WTC11 (cell line): ENCODE data around the gene MORN5. TPM values are rescaled to one million over a fixed set of nuclear protein-coding genes. Genes with fewer than 3 reads are reported as not detected.

Experiments used
- ATAC-seq: fragments of 200-7000 bp; cut with Tn5 transposase; 2 replicates; pipeline ENCODE4 v1.10.0; 2021; ENCODE audit warnings: mild to moderate bottlenecking, moderate library complexity
- CTCF ChIA-PET: fragments of 300-600 bp; sonication (Branson Sonifier 250); formaldehyde crosslinking; loops from one replicate; lab custom pipeline; 2021; ENCODE audit warnings: antibody characterized with exemption; lab: Charles Lee
- POLR2A ChIA-PET: fragments of 350-600 bp; sonication (Branson Sonifier 250); formaldehyde crosslinking; loops from one replicate; lab custom pipeline; 2021; ENCODE audit warnings: antibody characterized with exemption; lab: Charles Lee
- DNase-seq: peaks from one replicate; pipeline ENCODE4 v3.0.0; 2021; ENCODE audit warnings: low spot score
- H3K27ac Mint-ChIP-seq: 2 replicates; pipeline ENCODE4 v1.8.0; 2021; ENCODE audit warnings: mixed read lengths
- H3K27me3 Mint-ChIP-seq: 2 replicates; pipeline ENCODE4 v1.8.0; 2021; ENCODE audit warnings: low read depth, mild to moderate bottlenecking, moderate library complexity, mixed read lengths
- H3K36me3 Mint-ChIP-seq: 2 replicates; pipeline ENCODE4 v1.8.0; 2021; ENCODE audit warnings: mixed read lengths
- H3K4me1 Mint-ChIP-seq: 2 replicates; pipeline ENCODE4 v1.8.0; 2022; ENCODE audit warnings: mixed read lengths
- H3K4me3 Mint-ChIP-seq: 2 replicates; pipeline ENCODE4 v1.8.0; 2021; ENCODE audit warnings: mild to moderate bottlenecking, moderate library complexity, mixed read lengths
- H3K9me3 Mint-ChIP-seq: 2 replicates; pipeline ENCODE4 v1.8.0; 2021; ENCODE audit warnings: mixed read lengths
- ATF1 ChIP-seq: sonication (generic); formaldehyde crosslinking; IDR thresholded peaks from 2 replicates; pipeline ENCODE4 v1.8.1; 2023; ENCODE audit warnings: mild to moderate bottlenecking, moderate library complexity, missing genetic modification reagents
- ATF2 ChIP-seq: sonication (generic); formaldehyde crosslinking; IDR thresholded peaks from 2 replicates; pipeline ENCODE4 v1.8.1; 2022; ENCODE audit warnings: low read depth, missing genetic modification reagents, borderline replicate concordance
- CREM ChIP-seq: sonication (generic); formaldehyde crosslinking; IDR thresholded peaks from 2 replicates; pipeline ENCODE4 v1.8.1; 2022; ENCODE audit warnings: mild to moderate bottlenecking, missing genetic modification reagents, moderate library complexity
- E2F4 ChIP-seq: sonication (generic); formaldehyde crosslinking; IDR thresholded peaks from 2 replicates; pipeline ENCODE4 v1.8.1; 2022; ENCODE audit warnings: low read depth, mild to moderate bottlenecking, moderate library complexity, missing genetic modification reagents, borderline replicate concordance
- FOXK1 ChIP-seq: sonication (generic); formaldehyde crosslinking; IDR thresholded peaks from 2 replicates; pipeline ENCODE4 v1.8.0; 2022; ENCODE audit warnings: mild to moderate bottlenecking, moderate library complexity, missing genetic modification reagents
- FOXP1 ChIP-seq: sonication (generic); formaldehyde crosslinking; IDR thresholded peaks from 2 replicates; pipeline ENCODE4 v1.8.0; 2022; ENCODE audit warnings: missing genetic modification reagents, mild to moderate bottlenecking, moderate library complexity, borderline replicate concordance
- GRHL2 ChIP-seq: fragments of 250-450 bp; sonication (Bioruptor Pico); IDR thresholded peaks from 2 replicates; pipeline ENCODE4 v1.8.0; 2022; ENCODE audit warnings: mild to moderate bottlenecking, moderate library complexity; ENCODE audit not compliant: insufficient replicate concordance, severe bottlenecking
- JUN ChIP-seq: sonication (generic); formaldehyde crosslinking; IDR thresholded peaks from 2 replicates; pipeline ENCODE4 v1.8.0; 2023; ENCODE audit warnings: mild to moderate bottlenecking, missing genetic modification reagents
- NFE2L1 ChIP-seq: sonication (generic); formaldehyde crosslinking; IDR thresholded peaks from 2 replicates; pipeline ENCODE4 v1.8.1; 2023; ENCODE audit warnings: missing genetic modification reagents
- NFYB ChIP-seq: sonication (generic); formaldehyde crosslinking; conservative IDR thresholded peaks from 2 replicates; pipeline ENCODE4 v1.8.0; 2022; ENCODE audit warnings: low read depth, missing genetic modification reagents
- NR3C1 ChIP-seq: sonication (generic); formaldehyde crosslinking; conservative IDR thresholded peaks from 2 replicates; pipeline ENCODE4 v1.8.1; 2023; ENCODE audit warnings: low read depth, mild to moderate bottlenecking, missing genetic modification reagents
- OVOL2 ChIP-seq: fragments of 250-450 bp; sonication (Bioruptor Pico); IDR thresholded peaks from 2 replicates; pipeline ENCODE4 v1.9.0; 2021; ENCODE audit warnings: mild to moderate bottlenecking, borderline replicate concordance
- RORB ChIP-seq: fragments of 250-450 bp; sonication (Bioruptor Pico); IDR thresholded peaks from 2 replicates; pipeline ENCODE4 v1.9.0; 2021; ENCODE audit warnings: mild to moderate bottlenecking
- STAT6 ChIP-seq: sonication (generic); formaldehyde crosslinking; conservative IDR thresholded peaks from 2 replicates; pipeline ENCODE4 v1.8.1; 2023; ENCODE audit warnings: mild to moderate bottlenecking, low read depth, missing genetic modification reagents, moderate library complexity
- TEAD4 ChIP-seq: sonication (generic); formaldehyde crosslinking; IDR thresholded peaks from 2 replicates; pipeline ENCODE4 v1.8.0; 2022; ENCODE audit warnings: mild to moderate bottlenecking, missing genetic modification reagents
- ZBTB43 ChIP-seq: sonication (generic); formaldehyde crosslinking; IDR thresholded peaks from 2 replicates; pipeline ENCODE4 v1.8.1; 2023; ENCODE audit warnings: mild to moderate bottlenecking, missing genetic modification reagents
- total RNA-seq: library from RNA; stranded (reverse); gene quantifications from 3 replicates; pipeline ENCODE4 v1.2.3, GENCODE V29; 2021
- TF ChIP-seq, protein P1 (sequence below): sonication (generic); formaldehyde crosslinking; IDR thresholded peaks from 2 replicates; pipeline ENCODE4 v1.8.1; 2023; ENCODE audit warnings: mild to moderate bottlenecking, missing genetic modification reagents, moderate library complexity
- TF ChIP-seq, protein P2 (sequence below): sonication (generic); formaldehyde crosslinking; IDR thresholded peaks from 2 replicates; pipeline ENCODE4 v1.8.0; 2022; ENCODE audit warnings: mild to moderate bottlenecking, missing genetic modification reagents
- TF ChIP-seq, protein P3 (sequence below): sonication (generic); formaldehyde crosslinking; IDR thresholded peaks from 2 replicates; pipeline ENCODE4 v1.8.0; 2022; ENCODE audit warnings: mild to moderate bottlenecking, missing genetic modification reagents
- TF ChIP-seq, protein P4 (sequence below): sonication (generic); formaldehyde crosslinking; IDR thresholded peaks from 2 replicates; pipeline ENCODE4 v1.8.0; 2022; ENCODE audit warnings: mild to moderate bottlenecking, missing genetic modification reagents
- TF ChIP-seq, protein P5 (sequence below): sonication (generic); formaldehyde crosslinking; IDR thresholded peaks from 2 replicates; pipeline ENCODE4 v1.8.1; 2022; ENCODE audit warnings: mild to moderate bottlenecking, moderate library complexity, missing genetic modification reagents
- TF ChIP-seq, protein P6 (sequence below): sonication (generic); formaldehyde crosslinking; IDR thresholded peaks from 2 replicates; pipeline ENCODE4 v1.8.1; 2023; ENCODE audit warnings: mild to moderate bottlenecking, missing genetic modification reagents

Gene MORN5
- total RNA-seq, 1 experiment from 2014 or later: not detected

- no peak for DNase-seq
- ATAC-seq: no peak
- TF ChIP-seq, protein P1, sequence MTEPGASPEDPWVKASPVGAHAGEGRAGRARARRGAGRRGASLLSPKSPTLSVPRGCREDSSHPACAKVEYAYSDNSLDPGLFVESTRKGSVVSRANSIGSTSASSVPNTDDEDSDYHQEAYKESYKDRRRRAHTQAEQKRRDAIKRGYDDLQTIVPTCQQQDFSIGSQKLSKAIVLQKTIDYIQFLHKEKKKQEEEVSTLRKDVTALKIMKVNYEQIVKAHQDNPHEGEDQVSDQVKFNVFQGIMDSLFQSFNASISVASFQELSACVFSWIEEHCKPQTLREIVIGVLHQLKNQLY: no peak
- TF ChIP-seq STAT6 (CRISPR knock-in tag) (no peak), ATF1 (no peak), FOXP1 (CRISPR knock-in tag) (no peak)
- TF ChIP-seq, protein P2, sequence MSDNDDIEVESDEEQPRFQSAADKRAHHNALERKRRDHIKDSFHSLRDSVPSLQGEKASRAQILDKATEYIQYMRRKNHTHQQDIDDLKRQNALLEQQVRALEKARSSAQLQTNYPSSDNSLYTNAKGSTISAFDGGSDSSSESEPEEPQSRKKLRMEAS (CRISPR knock-in tag): no peak
- TF ChIP-seq, protein P3, sequence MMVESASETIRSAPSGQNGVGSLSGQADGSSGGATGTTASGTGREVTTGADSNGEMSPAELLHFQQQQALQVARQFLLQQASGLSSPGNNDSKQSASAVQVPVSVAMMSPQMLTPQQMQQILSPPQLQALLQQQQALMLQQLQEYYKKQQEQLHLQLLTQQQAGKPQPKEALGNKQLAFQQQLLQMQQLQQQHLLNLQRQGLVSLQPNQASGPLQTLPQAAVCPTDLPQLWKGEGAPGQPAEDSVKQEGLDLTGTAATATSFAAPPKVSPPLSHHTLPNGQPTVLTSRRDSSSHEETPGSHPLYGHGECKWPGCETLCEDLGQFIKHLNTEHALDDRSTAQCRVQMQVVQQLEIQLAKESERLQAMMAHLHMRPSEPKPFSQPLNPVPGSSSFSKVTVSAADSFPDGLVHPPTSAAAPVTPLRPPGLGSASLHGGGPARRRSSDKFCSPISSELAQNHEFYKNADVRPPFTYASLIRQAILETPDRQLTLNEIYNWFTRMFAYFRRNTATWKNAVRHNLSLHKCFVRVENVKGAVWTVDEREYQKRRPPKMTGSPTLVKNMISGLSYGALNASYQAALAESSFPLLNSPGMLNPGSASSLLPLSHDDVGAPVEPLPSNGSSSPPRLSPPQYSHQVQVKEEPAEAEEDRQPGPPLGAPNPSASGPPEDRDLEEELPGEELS (CRISPR knock-in tag): no peak
- no peaks in the 10 kb centered on the region; the same call in none of the 2 replicates for H3K27me3 Mint-ChIP-seq
- H3K9me3 Mint-ChIP-seq: no peaks in the 10 kb centered on the region
- H3K27ac Mint-ChIP-seq: no peak overlapping the region
- no peaks in the 10 kb centered on the region for H3K36me3 Mint-ChIP-seq
- ChIA-PET POLR2A (no interaction called here), CTCF (interaction anchor here (2.5 to 24.3 kb wide), 2 partner anchors 11 to 15 kb away, joined by 14 to 627 read pairs; no protein-coding TSS in a partner anchor)
- peaks cover 45% of the 10 kb centered on the region for H3K4me1 Mint-ChIP-seq
- H3K4me3 Mint-ChIP-seq: no peak overlapping the region
Observed at GRCh38 chr9:122112238-122112637, 47.5 kb upstream of the MORN5 start.

DNA sequence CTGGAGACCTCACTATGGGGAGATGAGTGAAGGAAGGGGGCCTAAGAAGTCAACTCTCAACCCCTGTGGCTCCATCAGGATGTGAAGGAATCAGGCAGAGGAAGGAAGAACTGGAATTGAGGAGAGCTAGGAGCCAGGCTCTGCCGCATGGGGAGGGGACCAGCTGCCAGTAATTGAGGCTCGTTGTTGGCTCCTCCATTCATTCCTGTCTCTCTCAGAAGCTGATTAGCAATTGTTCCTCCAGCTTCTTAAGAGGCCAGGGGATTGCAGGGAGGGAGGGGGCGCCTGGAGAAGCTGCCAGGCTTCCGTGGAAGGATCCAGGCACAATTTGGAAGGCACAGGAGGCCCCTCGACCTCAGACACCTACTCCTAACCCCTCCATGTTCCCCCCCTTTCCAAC is 46.1 kb upstream of the MORN5 start:
- no peak for DNase-seq
- H3K4me3 Mint-ChIP-seq: no peak overlapping the region
- CTCF ChIA-PET: interaction anchor here (1.2 to 24.3 kb wide), 4 partner anchors 9 to 237 kb away, joined by 5 to 627 read pairs (median 22); no protein-coding TSS in a partner anchor
- POLR2A ChIA-PET: no interaction called here
- H3K36me3 Mint-ChIP-seq: no peaks in the 10 kb centered on the region
- H3K27me3 Mint-ChIP-seq: no peaks in the 10 kb centered on the region; the same call in none of the 2 replicates
- no peak for ATAC-seq
- no peak overlapping the region for H3K27ac Mint-ChIP-seq
- no peaks in the 10 kb centered on the region for H3K9me3 Mint-ChIP-seq
- H3K4me1 Mint-ChIP-seq: peaks cover 37% of the 10 kb centered on the region
- TF ChIP-seq, protein P4, sequence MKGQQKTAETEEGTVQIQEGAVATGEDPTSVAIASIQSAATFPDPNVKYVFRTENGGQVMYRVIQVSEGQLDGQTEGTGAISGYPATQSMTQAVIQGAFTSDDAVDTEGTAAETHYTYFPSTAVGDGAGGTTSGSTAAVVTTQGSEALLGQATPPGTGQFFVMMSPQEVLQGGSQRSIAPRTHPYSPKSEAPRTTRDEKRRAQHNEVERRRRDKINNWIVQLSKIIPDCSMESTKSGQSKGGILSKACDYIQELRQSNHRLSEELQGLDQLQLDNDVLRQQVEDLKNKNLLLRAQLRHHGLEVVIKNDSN (CRISPR knock-in tag): no peak
- TF ChIP-seq, protein P5, sequence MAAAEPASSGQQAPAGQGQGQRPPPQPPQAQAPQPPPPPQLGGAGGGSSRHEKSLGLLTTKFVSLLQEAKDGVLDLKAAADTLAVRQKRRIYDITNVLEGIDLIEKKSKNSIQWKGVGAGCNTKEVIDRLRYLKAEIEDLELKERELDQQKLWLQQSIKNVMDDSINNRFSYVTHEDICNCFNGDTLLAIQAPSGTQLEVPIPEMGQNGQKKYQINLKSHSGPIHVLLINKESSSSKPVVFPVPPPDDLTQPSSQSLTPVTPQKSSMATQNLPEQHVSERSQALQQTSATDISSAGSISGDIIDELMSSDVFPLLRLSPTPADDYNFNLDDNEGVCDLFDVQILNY (CRISPR knock-in tag): no peak
- TF ChIP-seq CREM (CRISPR knock-in tag): no peak
- TF ChIP-seq RORB (CRISPR knock-in tag): no peak
- TF ChIP-seq NFYB (CRISPR knock-in tag): no peak
- no peak for TF ChIP-seq FOXK1 (CRISPR knock-in tag)
- no peak for TF ChIP-seq JUN (CRISPR knock-in tag)
- no peak for TF ChIP-seq ZBTB43 (CRISPR knock-in tag)
- no peak for TF ChIP-seq TEAD4 (CRISPR knock-in tag)
- no peak for TF ChIP-seq NR3C1 (CRISPR knock-in tag)
- TF ChIP-seq NFE2L1 (CRISPR knock-in tag): no peak
- no peak for TF ChIP-seq GRHL2 (CRISPR knock-in tag)
- TF ChIP-seq, protein P6, sequence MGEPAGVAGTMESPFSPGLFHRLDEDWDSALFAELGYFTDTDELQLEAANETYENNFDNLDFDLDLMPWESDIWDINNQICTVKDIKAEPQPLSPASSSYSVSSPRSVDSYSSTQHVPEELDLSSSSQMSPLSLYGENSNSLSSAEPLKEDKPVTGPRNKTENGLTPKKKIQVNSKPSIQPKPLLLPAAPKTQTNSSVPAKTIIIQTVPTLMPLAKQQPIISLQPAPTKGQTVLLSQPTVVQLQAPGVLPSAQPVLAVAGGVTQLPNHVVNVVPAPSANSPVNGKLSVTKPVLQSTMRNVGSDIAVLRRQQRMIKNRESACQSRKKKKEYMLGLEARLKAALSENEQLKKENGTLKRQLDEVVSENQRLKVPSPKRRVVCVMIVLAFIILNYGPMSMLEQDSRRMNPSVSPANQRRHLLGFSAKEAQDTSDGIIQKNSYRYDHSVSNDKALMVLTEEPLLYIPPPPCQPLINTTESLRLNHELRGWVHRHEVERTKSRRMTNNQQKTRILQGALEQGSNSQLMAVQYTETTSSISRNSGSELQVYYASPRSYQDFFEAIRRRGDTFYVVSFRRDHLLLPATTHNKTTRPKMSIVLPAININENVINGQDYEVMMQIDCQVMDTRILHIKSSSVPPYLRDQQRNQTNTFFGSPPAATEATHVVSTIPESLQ (CRISPR knock-in tag): no peak
- TF ChIP-seq OVOL2: no peak
- TF ChIP-seq E2F4: no peak
- no peak for TF ChIP-seq ATF2 (CRISPR knock-in tag)
